Stimulated activated CD8-positive, alpha-beta memory T cell treated with anti-CD3 and anti-CD28 coated beads, Interleukin-7, amount 100 ng/mL, for 1 hour (primary cell): ENCODE results near the gene PYDC1.
"Not testable (repeated sequence)": the region's sequence is repeated elsewhere in the genome, so short reads cannot be mapped to it uniquely, and the experiment has no call there.

ENCODE experiments used
- DNase-seq, 2 donors: peaks; one replicate each; pipeline ENCODE4 v3.0.0-alpha.2; 2020; ENCODE audit warnings: low read depth in 2 of 2

The PYDC1 gene

DNA sequence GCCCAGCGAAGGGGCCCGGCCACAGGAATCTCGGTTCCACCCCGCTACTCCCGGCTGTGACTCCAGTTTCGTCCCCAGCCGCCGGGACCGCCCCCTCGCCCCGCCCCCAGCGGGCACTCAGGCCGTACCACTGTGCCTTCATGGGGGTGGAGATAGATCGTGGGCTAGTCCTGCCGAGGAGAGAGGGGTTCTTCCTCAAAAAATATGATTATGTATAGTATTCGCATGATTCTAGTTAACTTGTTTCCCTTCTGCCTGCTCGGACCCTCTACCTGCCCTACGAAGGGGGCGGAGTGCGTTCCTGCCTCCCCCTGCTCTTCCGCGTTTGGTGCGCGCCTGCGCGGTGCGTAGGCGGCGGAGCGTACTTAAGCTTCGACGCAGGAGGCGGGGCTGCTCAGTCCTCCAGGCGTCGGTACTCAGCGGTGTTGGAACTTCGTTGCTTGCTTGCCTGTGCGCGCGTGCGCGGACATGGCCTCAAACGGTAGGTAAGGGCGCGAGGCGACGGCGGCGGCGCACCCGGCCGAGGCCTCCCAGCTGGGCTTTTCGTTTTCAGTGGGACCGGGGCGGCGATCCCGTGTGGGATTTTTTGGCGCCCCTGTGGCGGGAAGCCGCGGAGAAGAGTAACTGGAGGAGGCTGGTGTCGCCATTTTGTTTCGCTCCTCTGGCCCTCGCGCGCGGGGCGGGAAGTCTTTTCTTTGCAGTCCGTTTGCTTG is 37.0 kb downstream of the PYDC1 start, which contains the start of gene FUS:
Gene FUS (plus strand): TSS at position 393 of the 713 bp plus-strand sequence. CDS start 76 bp downstream, at position 469.
- peak; percentile 84 to 86 for DNase-seq

GRCh38 chr16:31179219-31179746 is 37.7 kb downstream of the PYDC1 start:
- DNase-seq = no peak

DNA sequence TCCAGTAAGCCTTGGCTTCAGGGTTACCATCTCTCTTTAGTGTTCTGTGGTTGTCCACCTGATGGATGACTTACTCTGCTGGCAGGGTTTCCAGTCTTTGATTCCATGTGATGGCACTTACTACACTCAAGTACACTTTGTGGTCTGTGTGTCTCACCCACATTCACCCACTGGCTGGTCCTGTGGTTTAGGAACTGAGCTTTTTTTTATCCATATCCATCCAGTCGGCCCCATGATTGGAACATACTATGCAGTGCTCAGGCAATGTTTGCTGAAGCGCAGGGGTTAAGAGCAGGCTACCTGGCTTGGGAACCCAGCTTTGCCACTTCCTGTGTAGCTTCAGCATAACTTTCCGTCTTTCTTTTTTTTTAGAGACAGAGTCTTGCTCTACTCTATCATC is 39.8 kb downstream of the PYDC1 start:
- no peak for DNase-seq

- not testable (repeated sequence) for DNase-seq
These were observed 46.9 kb downstream of the PYDC1 start for GRCh38 chr16:31170048-31170447.

DNA sequence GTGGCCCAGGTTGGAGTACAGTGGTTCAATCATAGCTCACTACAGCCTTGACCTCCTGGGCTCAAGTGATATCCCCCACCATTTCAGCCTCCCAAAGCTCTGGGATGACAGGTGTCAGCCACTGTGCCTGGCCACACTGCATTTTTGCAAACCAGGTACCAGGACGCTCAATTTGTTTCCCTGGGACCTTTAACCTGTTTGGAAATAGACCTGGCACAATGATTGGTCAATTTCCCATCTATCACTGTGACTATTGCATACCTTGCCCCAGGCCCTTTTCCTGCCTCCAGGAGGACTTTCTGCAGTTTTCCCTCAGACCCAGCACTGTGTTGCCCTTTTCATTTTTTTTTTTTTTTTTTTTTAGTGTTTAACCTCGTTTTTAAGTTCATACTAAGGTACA is 48.1 kb downstream of the PYDC1 start:
- no peak for DNase-seq

GRCh38 chr16:31167315-31167714 is 49.6 kb downstream of the PYDC1 start:
- no peak for DNase-seq
